Natural killer cell (primary cell): ENCODE results near the gene RNH1. TPM values are rescaled to one million over a fixed set of nuclear protein-coding genes. Genes with fewer than 3 reads are reported as not detected.

ENCODE experiments used
- ATAC-seq, 3 donors: fragments of 150-1000 bp in 2 of 3; fragments of 200-7000 bp in 1 of 3; cut with Tn5 transposase; 1 replicate in 1 of 3; 2 replicates in 2 of 3; pipeline ENCODE4 v1.10.0; 2021; ENCODE audit warnings: mild to moderate bottlenecking in 2 of 3, moderate library complexity in 2 of 3
- DNase-seq, 2 donors: peaks; one replicate each; pipeline versions ENCODE4 v3.0.0 to v3.0.0-alpha.2; 2013 to 2021; ENCODE audit warnings: mixed read lengths in 1 of 2
- H3K27ac ChIP-seq: one replicate; pipeline ENCODE4 v1.5.1; 2013; ENCODE audit warnings: mild to moderate bottlenecking, low read length
- H3K27me3 ChIP-seq: one replicate; pipeline ENCODE4 v1.6.1; 2013; ENCODE audit warnings: low read length; ENCODE audit not compliant: control insufficient read depth, insufficient read depth
- H3K36me3 ChIP-seq: one replicate; pipeline ENCODE4 v1.6.1; 2013; ENCODE audit warnings: low read length; ENCODE audit not compliant: control insufficient read depth, insufficient read depth
- H3K4me1 ChIP-seq: one replicate; pipeline ENCODE4 v1.6.1; 2013; ENCODE audit warnings: low read length; ENCODE audit not compliant: control insufficient read depth, insufficient read depth
- H3K4me3 ChIP-seq: one replicate; pipeline ENCODE4 v1.5.1; 2013; ENCODE audit warnings: low read length
- H3K9me3 ChIP-seq: one replicate; pipeline ENCODE4 v1.6.1; 2013; ENCODE audit warnings: low read length; ENCODE audit not compliant: control insufficient read depth, insufficient read depth
- H3K27ac Mint-ChIP-seq, 2 donors: one replicate each; pipeline ENCODE4 v1.8.0; 2022; ENCODE audit warnings: mild to moderate bottlenecking in 2 of 2, mixed read lengths in 2 of 2, moderate library complexity in 1 of 2
- H3K27me3 Mint-ChIP-seq, 2 donors: one replicate each; pipeline ENCODE4 v1.8.0; 2022; ENCODE audit warnings: low read depth in 2 of 2, mixed read lengths in 2 of 2
- H3K36me3 Mint-ChIP-seq: one replicate; pipeline ENCODE4 v1.8.0; 2022; ENCODE audit warnings: mixed read lengths
- H3K4me1 Mint-ChIP-seq, 2 donors: one replicate each; pipeline ENCODE4 v1.8.0; 2022; ENCODE audit warnings: mixed read lengths in 2 of 2
- H3K4me3 Mint-ChIP-seq: one replicate; pipeline ENCODE4 v1.8.0; 2022; ENCODE audit warnings: mild to moderate bottlenecking, moderate library complexity, mixed read lengths
- H3K9me3 Mint-ChIP-seq, 2 donors: one replicate each; pipeline ENCODE4 v1.8.0; 2022; ENCODE audit warnings: mixed read lengths in 2 of 2
- CTCF ChIP-seq: fragments of 200-600 bp; IDR thresholded peaks from one replicate; pipeline ENCODE4 v1.8.0; 2022; ENCODE audit warnings: antibody characterized with exemption
- WGBS: methylation state at CpG from one replicate; pipeline ENCODE4 v1.1.7; 2013; ENCODE audit warnings: missing lambda C conversion rate; ENCODE audit not compliant: insufficient coverage; 5-methylcytosine and 5-hydroxymethylcytosine counted together
- intact Hi-C: fragments of 100-400 bp; cut with micrococcal nuclease; formaldehyde crosslinking; loops from one replicate; pipeline ENCODE4 v1.14.2; 2022
- total RNA-seq, 4 donors: library from RNA; stranded (reverse); fragments of 120-200 nt in 1 of 4; gene quantifications; one replicate each; pipeline versions ENCODE4 v1.2.3 to v1.2.4, GENCODE V29; 2013 to 2022

Gene RNH1
- total RNA-seq, 3 donors from 2014 or later (not counting 1 experiment from before 2014, with no cell fraction given) = 113 to 120 (median 118) TPM

DNA sequence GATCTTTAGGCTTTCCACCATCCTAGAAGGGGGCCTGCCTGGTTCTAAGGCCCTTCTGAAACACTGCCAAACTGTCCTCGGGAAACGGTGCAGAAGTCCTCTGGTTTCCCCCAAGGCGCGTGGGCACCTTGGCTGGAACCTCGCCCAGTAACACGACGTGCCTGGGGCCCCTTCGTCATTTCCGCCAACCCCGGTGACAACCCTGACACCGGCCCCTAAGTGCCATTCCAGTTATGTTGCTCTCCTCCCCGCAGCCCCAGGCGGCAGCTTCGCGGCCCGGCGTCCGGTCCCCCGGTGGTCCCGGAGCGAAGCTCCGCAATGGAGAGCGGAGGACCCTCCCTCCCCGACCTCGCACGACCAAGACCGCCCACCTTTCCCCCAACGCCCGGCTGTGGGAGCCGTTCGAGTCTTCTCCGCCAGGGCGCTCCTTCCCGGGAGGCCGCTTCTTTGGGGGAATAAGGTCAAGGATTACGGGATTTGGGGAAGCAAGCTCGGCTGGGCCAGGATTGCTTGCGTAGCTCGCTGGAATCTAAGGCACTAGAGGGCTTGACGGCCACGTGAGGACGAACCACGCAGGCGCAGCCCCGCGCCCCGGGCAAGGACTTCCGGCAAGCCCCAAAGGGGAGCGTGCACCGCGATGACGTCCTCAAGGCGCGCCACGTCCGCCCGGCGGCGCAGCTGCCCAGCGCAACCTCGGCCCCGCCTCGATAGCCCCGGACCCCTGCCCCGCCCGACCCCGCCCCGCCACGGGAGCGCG, 626 bp downstream of the RNH1 start:
- Mint-ChIP-seq H3K27ac (peak overlapping the region; percentile 97 to 99), H3K4me3 (peak overlapping the region; percentile 97), H3K36me3 (no peaks in the 10 kb centered on the region), H3K27me3 (no peaks in the 10 kb centered on the region), H3K4me1 (peaks cover 8 to 18% of the 10 kb centered on the region in 2 donors), H3K9me3 (no peaks in the 10 kb centered on the region)
- H3K27me3 ChIP-seq = no peaks in the 10 kb centered on the region
- peak; percentile 97 to 99 for DNase-seq
- peaks cover 8% of the 10 kb centered on the region for H3K36me3 ChIP-seq
- WGBS = under 1% methylated on average over 71 of the region's 71 CpGs
- H3K9me3 ChIP-seq = no peaks in the 10 kb centered on the region
- H3K4me1 ChIP-seq = peaks cover 52% of the 10 kb centered on the region
- H3K27ac ChIP-seq = peak overlapping the region; percentile 100
- TF ChIP-seq CTCF = no peak
- peak; percentile 71 to 87 (median 75) for ATAC-seq
- H3K4me3 ChIP-seq = peak overlapping the region; percentile 98
- intact Hi-C loops = loop anchor here (1.0 to 5.0 kb wide), 4 partner anchors 12 to 238 kb away; partner anchors contain the start of gene PTDSS2

DNA sequence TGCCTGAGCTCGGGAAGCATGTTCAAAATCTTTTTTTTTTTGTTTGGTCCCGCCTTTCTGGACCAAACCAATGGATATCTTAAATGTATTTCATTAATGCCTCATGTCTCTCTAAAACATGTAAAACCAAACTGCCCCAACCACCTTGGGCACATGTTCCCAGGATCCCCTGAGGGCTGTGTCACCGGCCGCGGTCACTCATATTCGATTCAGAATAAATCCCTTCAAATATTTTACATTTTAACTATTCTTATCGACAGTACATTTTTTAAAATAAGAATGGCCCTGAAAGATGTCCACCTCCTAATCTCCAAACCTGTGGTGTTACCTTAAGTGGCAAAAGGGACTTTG, 2.1 kb downstream of the RNH1 start:
- whole genome bisulfite sequencing = 89% methylated on average over 7 of the region's 7 CpGs
- Histone ChIP-seq H3K4me1 (peaks cover 52% of the 10 kb centered on the region), H3K36me3 (peaks cover 15% of the 10 kb centered on the region), H3K27ac (no peak overlapping the region), H3K9me3 (no peaks in the 10 kb centered on the region), H3K27me3 (no peaks in the 10 kb centered on the region), H3K4me3 (no peak overlapping the region)
- no peak for ATAC-seq
- TF ChIP-seq CTCF = no peak
- Mint-ChIP-seq H3K4me3 (peak overlapping the region; percentile 25), H3K4me1 (peaks cover 8 to 18% of the 10 kb centered on the region in 2 donors), H3K27ac (peak overlapping the region; percentile 83 to 97), H3K27me3 (no peaks in the 10 kb centered on the region), H3K36me3 (no peaks in the 10 kb centered on the region), H3K9me3 (no peaks in the 10 kb centered on the region)
- intact Hi-C loops = loop anchor here (5.0 kb wide), 1 partner anchor 98 kb away; no protein-coding TSS in a partner anchor
- DNase-seq = no peak

GRCh38 chr11:504053-504993, 2.7 kb downstream of the RNH1 start:
- H3K4me1 ChIP-seq = peaks cover 52% of the 10 kb centered on the region
- WGBS = 25% methylated on average over 72 of the region's 72 CpGs
- no peaks in the 10 kb centered on the region for H3K27me3 Mint-ChIP-seq
- H3K9me3 ChIP-seq = no peaks in the 10 kb centered on the region
- intact Hi-C loops = no loop called here
- H3K27me3 ChIP-seq = no peaks in the 10 kb centered on the region
- H3K36me3 ChIP-seq = peaks cover 17% of the 10 kb centered on the region
- peak overlapping the region; percentile 46 for H3K27ac ChIP-seq
- no peak for TF ChIP-seq CTCF
- no peaks in the 10 kb centered on the region for H3K9me3 Mint-ChIP-seq
- peak overlapping the region; percentile 83 to 97 for H3K27ac Mint-ChIP-seq
- peaks cover 8 to 18% of the 10 kb centered on the region in 2 donors for H3K4me1 Mint-ChIP-seq
- no peak overlapping the region for H3K4me3 ChIP-seq
- DNase-seq (no peak), ATAC-seq (no peak)
- H3K4me3 Mint-ChIP-seq = peak overlapping the region; percentile 57
- no peaks in the 10 kb centered on the region for H3K36me3 Mint-ChIP-seq
